Neural cell (in vitro differentiated cells): ENCODE data around the gene PAK2. TPM values are rescaled to one million over a fixed set of nuclear protein-coding genes. Genes with fewer than 3 reads are reported as not detected.

Source experiments
- H2AFZ ChIP-seq: fragments of 200-600, 300-800 bp; sonication (generic), shearing (Covaris generic); 2 replicates; pipeline ENCODE4 v1.6.0; 2014; ENCODE audit warnings: low read depth, mild to moderate bottlenecking, antibody characterized with exemption, low read length, moderate library complexity
- H3F3A ChIP-seq: fragments of 200-600 bp; shearing (Covaris generic); 2 replicates; pipeline ENCODE4 v1.6.1; 2016; ENCODE audit warnings: mild to moderate bottlenecking, moderate library complexity, mixed read lengths, antibody characterized with exemption, low read length; ENCODE audit not compliant: insufficient read depth, poor library complexity, severe bottlenecking
- H3K27ac ChIP-seq: fragments of 200-600, 300-800 bp; sonication (generic), shearing (Covaris generic); 2 replicates; pipeline ENCODE4 v1.5.1; 2014; ENCODE audit warnings: mild to moderate bottlenecking, low read length, moderate library complexity
- H3K27me3 ChIP-seq: fragments of 300-800, 200-600 bp; sonication (generic), shearing (Covaris generic); 2 replicates; pipeline ENCODE4 v1.6.0; 2014; ENCODE audit warnings: mild to moderate bottlenecking, low read depth, low read length, moderate library complexity; ENCODE audit not compliant: insufficient read depth
- H3K36me3 ChIP-seq: fragments of 300-800, 200-600 bp; sonication (generic), shearing (Covaris generic); 2 replicates; pipeline ENCODE4 v1.5.1; 2014; ENCODE audit warnings: mild to moderate bottlenecking, antibody characterized with exemption, low read length, moderate library complexity; ENCODE audit not compliant: insufficient read depth
- H3K4me2 ChIP-seq: fragments of 300-800, 200-600 bp; sonication (generic), shearing (Covaris generic); 2 replicates; pipeline ENCODE4 v1.6.0; 2014; ENCODE audit warnings: mild to moderate bottlenecking, low read length
- H3K4me3 ChIP-seq: fragments of 300-800, 200-600 bp; sonication (generic), shearing (Covaris generic); 2 replicates; pipeline ENCODE4 v1.5.1; 2014; ENCODE audit warnings: mild to moderate bottlenecking, low read length, moderate library complexity
- H3K79me2 ChIP-seq: fragments of 200-600 bp; shearing (Covaris generic); replicated peaks from 2 replicates; pipeline ENCODE4 v1.6.0; 2014; ENCODE audit warnings: mild to moderate bottlenecking, low read length, moderate library complexity; ENCODE audit not compliant: insufficient read depth
- H3K9ac ChIP-seq: fragments of 300-800, 200-600 bp; sonication (generic), shearing (Covaris generic); 2 replicates; pipeline ENCODE4 v1.6.1; 2016; ENCODE audit warnings: mild to moderate bottlenecking, low read length, mixed read lengths
- H3K9me2 ChIP-seq: fragments of 200-600 bp; shearing (Covaris generic); 2 replicates; pipeline ENCODE4 v1.6.1; 2016; ENCODE audit warnings: mild to moderate bottlenecking, low read length, mixed read lengths; ENCODE audit not compliant: insufficient read depth
- H3K9me3 ChIP-seq: fragments of 200-600, 300-800 bp; sonication (generic), shearing (Covaris generic); 2 replicates; pipeline ENCODE4 v1.6.1; 2016; ENCODE audit warnings: mild to moderate bottlenecking, mixed run types, low read length, moderate library complexity, mixed read lengths
- H4K20me1 ChIP-seq: fragments of 200-600 bp; shearing (Covaris generic); 2 replicates; pipeline ENCODE4 v1.6.1; 2016; ENCODE audit warnings: mild to moderate bottlenecking, mixed run types; ENCODE audit not compliant: insufficient read depth
- CTCF ChIP-seq: fragments of 450-650 bp; IDR thresholded peaks from 2 replicates; pipeline ENCODE4 v1.5.1; 2014; ENCODE audit warnings: antibody characterized with exemption, mild to moderate bottlenecking, moderate library complexity; ENCODE audit not compliant: poor library complexity, severe bottlenecking
- EP300 ChIP-seq: fragments of 450-650 bp; conservative IDR thresholded peaks from 2 replicates; pipeline ENCODE4 v1.6.1; 2014; ENCODE audit warnings: antibody characterized with exemption, mild to moderate bottlenecking, moderate library complexity; ENCODE audit not compliant: poor library complexity, severe bottlenecking
- EZH2 ChIP-seq: fragments of 200-600, 300-800 bp; shearing (Covaris generic), sonication (generic); IDR thresholded peaks from 2 replicates; pipeline ENCODE4 v1.6.1; 2014; ENCODE audit warnings: antibody characterized with exemption, low read length, borderline replicate concordance, mild to moderate bottlenecking; ENCODE audit not compliant: insufficient read depth, poor library complexity, severe bottlenecking
- MXI1 ChIP-seq: fragments of 450-650 bp; conservative IDR thresholded peaks from 2 replicates; pipeline ENCODE4 v1.6.1; 2014; ENCODE audit warnings: antibody characterized with exemption, mild to moderate bottlenecking; ENCODE audit not compliant: poor library complexity, severe bottlenecking
- POLR2AphosphoS5 ChIP-seq: IDR thresholded peaks from 2 replicates; pipeline ENCODE4 v1.6.1; 2012
- RAD21 ChIP-seq: fragments of 450-650 bp; conservative IDR thresholded peaks from 2 replicates; pipeline ENCODE4 v1.6.1; 2014; ENCODE audit warnings: antibody characterized with exemption, mild to moderate bottlenecking, moderate library complexity
- REST ChIP-seq: IDR thresholded peaks from 2 replicates; pipeline ENCODE4 v1.6.1; 2012; ENCODE audit warnings: borderline replicate concordance
- SMC3 ChIP-seq: fragments of 450-650 bp; conservative IDR thresholded peaks from 2 replicates; pipeline ENCODE4 v1.6.1; 2014; ENCODE audit warnings: antibody characterized with exemption, mild to moderate bottlenecking, moderate library complexity; ENCODE audit not compliant: poor library complexity
- TAF1 ChIP-seq: IDR thresholded peaks from 2 replicates; pipeline ENCODE4 v1.6.1; 2012; ENCODE audit warnings: low read depth
- polyA plus RNA-seq: library from polyadenylated mRNA; depleted of rRNA; stranded (reverse); fragments of >200 nt; gene quantifications from 2 replicates; pipeline ENCODE4 v1.2.3, GENCODE V29; 2014

PAK2 gene
- polyA plus RNA-seq, 1 donor from 2014 or later, result 40.3 TPM

GRCh38 chr3:196697270-196697669, 42.4 kb upstream of the PAK2 start:
- H3K79me2 ChIP-seq, result no peaks in the 10 kb centered on the region
- H3K4me2 ChIP-seq, result no peak overlapping the region
- TF ChIP-seq REST (no peak), EZH2 (no peak), EP300 (no peak), SMC3 (no peak), TAF1 (no peak), RAD21 (no peak), POLR2AphosphoS5 (no peak), MXI1 (no peak), CTCF (no peak)
- H3K9ac ChIP-seq, result no peak overlapping the region
- H4K20me1 ChIP-seq, result no peaks in the 10 kb centered on the region
- H3K4me3 ChIP-seq, result no peak overlapping the region
- no peaks in the 10 kb centered on the region for H3K9me3 ChIP-seq
- no peaks in the 10 kb centered on the region for H3K36me3 ChIP-seq
- no peaks in the 10 kb centered on the region for H3K27me3 ChIP-seq
- H3K9me2 ChIP-seq, result no peaks in the 10 kb centered on the region
- H3K27ac ChIP-seq, result no peak overlapping the region
- no peak overlapping the region for H2AFZ ChIP-seq
- H3F3A ChIP-seq, result no peaks in the 10 kb centered on the region

- no peak overlapping the region for H3K27ac ChIP-seq
- H4K20me1 ChIP-seq, result no peaks in the 10 kb centered on the region
- no peak overlapping the region for H3K4me2 ChIP-seq
- H3K27me3 ChIP-seq, result no peaks in the 10 kb centered on the region
- H3K36me3 ChIP-seq, result no peaks in the 10 kb centered on the region
- TF ChIP-seq POLR2AphosphoS5 (no peak), TAF1 (no peak), SMC3 (no peak), MXI1 (no peak), EP300 (no peak), REST (no peak), CTCF (no peak), RAD21 (no peak), EZH2 (no peak)
- no peak overlapping the region for H2AFZ ChIP-seq
- H3F3A ChIP-seq, result no peaks in the 10 kb centered on the region
- no peaks in the 10 kb centered on the region for H3K9me2 ChIP-seq
- H3K9ac ChIP-seq, result no peak overlapping the region
- no peaks in the 10 kb centered on the region for H3K9me3 ChIP-seq
- H3K4me3 ChIP-seq, result no peak overlapping the region
- no peaks in the 10 kb centered on the region for H3K79me2 ChIP-seq
These were observed 39.9 kb upstream of the PAK2 start for GRCh38 chr3:196699749-196700148.
